Inflammatory macrophage treated with lipopolysaccharide for 1 hour (primary cell): ENCODE measurements around the gene FOXE3.

ENCODE experiments used
- DNase-seq, 2 donors: peaks; one replicate each; pipeline ENCODE4 v3.0.0-alpha.2; 2020 to 2022

The FOXE3 gene

DNA sequence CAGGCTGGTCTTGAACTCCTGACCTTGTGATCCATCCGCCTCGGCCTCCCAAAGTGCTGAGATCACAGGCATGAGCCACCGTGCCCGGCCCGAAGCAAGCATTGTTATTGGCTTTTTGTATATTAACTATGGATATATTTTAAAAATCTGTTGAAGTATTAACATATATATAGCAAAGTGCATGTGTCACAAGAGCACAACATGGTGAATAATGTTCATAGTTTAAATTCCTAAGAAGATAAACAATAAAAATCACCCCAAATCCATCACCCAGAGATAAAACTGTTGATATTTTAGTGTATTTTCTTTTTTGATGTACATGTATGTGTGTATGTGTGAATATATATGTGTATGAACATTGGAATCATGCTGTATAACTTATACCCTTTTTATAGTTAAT is 9.1 kb upstream of the FOXE3 start:
- DNase-seq: no peak

DNA sequence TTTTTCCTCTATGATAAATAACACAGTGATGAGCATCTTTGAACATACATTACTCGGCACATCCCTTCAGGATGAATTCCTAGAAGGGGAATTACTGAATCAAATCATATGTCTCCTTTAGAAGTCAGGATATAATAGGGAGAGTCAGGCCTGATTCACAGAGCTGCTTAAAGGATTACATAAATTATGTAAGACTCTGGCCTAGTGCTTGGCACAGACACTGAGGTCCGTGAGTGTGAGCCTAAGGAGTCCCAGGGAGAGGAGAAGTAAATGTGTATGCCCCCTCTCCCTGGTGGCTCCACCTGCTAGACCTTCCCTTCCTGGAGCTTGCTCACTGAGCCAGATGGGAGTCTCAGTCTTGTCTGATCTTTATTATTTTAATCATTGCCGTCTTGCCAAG is 8.6 kb upstream of the FOXE3 start:
- DNase-seq: no peak

DNA sequence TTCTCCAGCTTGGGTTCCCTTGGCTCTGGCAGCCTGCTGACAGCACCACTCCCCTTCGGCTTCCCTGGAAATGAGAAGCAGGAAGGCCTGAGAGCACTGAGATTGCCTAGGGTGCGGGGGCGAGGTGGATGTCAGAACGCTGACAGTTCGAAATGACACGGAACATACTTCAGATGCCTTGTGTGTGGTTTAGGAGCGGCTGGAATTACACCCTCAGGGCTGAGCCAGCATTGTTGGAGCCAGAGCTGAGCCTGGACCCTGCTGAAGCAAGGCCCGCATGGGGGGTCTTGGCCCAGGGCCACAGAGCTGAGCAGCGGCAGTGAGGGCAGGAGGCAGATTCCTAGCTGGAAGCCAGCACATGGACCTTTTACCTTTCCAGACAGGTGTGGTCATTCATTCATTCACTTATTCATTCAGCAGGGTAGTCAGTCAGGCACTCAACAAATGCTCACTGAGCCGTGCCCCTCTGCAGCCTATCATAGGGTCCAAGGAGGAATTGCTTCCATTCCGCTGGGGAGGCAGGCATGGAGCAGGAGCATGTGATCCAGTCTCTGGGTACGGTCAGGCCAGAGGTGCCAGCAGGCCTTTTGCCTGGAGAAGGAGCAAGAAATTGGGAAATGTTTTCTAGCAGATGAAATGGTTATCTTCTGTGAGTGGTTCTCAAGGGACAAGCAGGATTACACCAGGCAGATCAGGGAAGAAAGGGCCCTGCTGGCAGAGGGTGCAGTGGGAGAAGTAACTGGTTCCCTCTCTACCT is 6.6 kb upstream of the FOXE3 start:
- DNase-seq: no peak

DNA sequence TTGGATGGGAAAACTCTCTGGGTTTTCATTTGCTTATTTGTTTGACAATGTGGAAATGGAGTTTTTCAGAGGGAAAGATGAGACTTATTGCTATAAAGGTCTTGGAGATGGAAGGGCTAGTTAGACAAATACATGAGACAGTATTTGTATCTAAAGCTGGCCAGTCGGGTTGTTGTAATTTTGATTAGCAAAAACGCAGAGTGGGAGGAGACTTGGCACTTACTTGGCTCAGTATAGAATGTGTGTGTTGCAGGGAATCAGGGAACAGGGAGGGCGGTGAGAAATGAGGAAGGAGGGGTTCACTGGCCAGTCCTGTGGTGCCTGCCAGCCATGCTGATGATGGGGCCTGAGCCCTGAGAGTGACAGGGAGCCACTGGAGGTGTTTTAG is 6.0 kb upstream of the FOXE3 start:
- no peak for DNase-seq

DNA sequence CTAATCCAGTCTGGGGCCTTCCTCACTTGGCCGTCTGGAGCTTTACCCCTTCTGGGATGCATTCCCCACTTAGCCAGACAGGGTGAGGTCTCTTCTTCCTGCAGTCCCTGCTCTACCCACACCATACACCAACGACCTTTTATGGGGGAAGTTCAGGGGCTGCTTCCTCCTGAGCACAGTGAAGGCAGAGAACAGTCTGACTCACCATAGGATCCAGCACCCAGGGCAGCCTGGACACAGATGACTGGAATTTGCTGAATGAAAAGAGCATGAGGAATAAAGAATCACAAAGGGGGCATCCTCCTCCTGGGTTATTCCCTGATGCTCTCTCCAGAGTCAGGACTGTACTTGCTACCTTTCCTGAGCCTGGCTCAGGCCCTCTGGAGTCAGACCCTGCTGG is 4.6 kb upstream of the FOXE3 start:
- DNase-seq: peak; percentile 31 to 39

DNA sequence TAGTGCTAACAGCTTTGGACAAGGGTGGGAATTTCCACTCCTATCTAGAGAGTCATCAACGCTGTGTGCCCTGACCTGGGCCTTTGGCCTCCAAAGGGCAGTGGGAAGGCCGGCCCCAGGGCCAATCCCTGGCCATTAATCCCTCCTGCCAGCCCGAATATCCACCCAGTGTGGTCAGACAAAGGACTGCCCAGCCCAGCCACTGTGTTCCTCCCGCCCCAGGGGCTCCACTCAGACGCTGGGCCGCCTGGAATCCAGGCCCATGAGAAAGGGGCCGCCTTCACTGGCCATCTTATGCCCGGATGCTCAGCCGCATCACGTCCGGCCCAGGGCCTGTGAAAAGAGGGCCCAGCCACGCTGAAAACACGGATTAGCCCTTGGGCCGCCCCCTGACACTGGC is 3.6 kb upstream of the FOXE3 start:
- DNase-seq: no peak

DNA sequence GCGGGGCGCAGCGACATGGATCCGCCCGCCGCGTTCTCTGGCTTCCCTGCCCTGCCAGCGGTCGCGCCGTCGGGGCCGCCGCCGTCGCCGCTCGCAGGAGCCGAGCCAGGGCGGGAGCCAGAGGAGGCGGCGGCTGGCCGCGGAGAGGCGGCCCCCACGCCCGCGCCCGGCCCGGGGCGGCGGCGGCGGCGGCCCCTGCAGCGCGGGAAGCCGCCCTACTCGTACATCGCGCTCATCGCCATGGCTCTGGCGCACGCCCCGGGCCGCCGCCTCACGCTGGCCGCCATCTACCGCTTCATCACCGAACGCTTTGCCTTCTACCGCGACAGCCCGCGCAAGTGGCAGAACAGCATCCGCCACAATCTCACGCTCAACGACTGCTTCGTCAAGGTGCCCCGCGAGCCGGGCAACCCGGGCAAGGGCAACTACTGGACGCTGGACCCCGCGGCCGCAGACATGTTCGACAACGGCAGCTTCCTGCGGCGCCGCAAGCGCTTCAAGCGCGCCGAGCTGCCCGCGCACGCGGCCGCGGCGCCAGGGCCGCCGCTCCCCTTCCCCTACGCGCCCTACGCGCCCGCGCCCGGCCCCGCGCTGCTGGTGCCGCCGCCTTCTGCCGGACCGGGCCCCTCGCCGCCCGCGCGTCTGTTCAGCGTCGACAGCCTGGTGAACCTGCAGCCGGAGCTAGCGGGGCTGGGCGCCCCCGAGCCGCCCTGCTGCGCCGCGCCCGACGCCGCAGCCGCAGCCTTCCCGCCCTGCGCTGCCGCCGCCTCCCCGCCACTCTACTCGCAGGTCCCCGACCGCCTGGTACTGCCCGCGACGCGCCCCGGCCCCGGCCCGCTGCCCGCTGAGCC is 459 bp downstream of the FOXE3 start:
- no peak for DNase-seq

DNA sequence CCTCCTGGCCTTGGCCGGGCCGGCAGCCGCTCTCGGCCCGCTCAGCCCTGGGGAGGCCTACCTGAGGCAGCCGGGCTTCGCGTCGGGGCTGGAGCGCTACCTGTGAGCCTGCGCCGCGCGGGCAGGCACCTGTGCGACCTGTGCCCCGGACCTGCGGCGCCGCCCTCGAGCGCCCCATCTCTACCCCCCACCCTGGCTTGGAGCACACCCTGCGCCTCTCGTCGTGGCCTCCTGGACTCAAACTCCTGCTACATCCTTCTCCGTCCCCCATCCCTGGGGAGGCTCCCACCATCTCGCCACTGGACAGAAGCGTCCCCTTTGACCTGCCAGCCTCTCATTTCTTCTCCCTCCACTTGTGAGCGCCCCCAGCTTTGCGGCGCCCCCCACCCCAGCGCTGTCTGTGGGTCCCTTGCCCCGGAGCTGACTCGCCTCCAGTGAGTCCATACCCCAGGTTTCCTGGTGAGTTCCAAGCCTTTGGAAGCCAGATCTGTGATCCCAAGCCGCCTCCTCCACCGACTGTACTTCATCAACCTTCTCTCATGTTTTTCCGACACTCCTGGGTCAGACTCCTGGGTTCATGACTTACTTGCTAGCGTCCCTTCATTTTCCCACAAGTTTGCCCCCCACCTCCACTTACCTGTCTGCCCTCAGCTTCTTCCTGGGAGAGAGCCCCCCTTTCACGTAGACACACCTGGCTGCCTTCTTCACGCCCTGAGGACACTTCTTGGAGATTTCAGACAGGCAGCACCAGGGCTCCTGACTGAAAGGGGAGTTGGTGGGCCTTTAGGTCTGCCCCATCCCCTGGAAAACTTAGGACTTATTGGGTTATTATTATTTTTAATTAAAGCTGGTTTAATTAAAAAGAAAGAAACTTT is 1.3 kb downstream of the FOXE3 start:
- no peak for DNase-seq

DNA sequence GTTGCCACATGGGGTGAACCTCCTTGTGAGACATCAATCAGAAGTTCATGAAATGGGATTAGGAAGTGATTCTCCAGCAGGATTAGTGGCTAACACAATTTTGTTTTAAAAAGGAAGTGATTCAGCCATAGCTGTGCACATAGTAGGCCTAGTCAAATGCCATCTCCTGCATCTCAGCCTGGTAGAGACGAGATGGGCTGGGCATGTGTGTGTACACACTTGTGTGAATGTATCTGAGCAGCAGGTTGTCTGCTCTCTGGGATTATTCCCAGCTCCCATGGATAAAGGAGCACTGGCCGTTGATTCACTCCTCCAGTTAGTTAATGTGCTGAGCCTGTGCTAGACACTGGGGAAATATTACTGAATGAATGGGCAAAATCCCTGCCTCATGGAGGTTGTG is 2.0 kb downstream of the FOXE3 start:
- no peak for DNase-seq

DNA sequence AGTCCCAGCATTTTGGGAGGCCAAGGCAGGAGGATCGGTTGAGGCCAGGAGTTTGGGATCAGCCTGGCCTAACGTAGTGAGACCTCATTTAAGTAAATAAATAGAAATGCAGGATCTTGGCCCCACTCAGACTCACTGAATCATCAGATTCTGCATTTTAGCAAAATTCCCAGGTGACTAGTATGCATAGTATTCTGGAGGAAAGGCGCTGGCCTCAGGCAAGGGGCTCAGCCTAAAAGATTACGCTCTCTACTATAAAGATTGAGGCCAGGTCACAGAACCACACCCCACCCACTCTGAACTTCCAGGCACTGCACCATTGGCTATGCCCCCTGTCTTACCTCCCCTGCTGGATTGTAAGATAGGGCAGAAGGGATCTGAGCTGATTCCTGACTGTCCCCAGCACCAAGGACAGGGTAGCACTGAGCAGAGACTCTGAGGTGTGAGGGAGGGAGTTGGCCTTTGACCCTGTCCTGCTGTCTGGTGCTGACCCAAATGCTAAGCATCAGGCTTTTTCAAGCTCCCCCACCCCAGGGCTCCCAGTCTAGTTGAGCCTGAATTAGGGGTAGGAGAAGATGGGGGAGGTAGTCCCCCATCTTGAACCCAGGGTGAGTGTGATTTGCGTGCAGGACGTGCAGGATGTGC is 2.7 kb downstream of the FOXE3 start:
- no peak for DNase-seq

DNA sequence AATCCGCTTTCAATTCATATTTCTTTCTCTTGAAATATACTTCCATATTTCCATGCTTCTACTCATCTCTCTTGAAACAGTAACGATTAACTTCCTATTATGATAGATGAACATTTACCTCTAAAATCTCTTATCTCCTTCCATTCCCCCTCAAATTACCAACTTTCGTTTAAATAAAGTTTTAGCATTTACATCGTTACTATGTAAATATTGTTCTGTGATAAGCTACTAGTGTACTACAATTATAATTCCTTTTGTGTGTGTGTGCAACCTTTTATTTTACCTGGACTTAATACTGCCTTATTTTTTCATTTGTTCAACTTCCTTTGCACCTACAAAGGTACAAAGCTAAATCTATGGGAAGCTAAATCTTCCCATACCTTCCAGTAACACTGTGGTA is 4.5 kb downstream of the FOXE3 start:
- DNase-seq: no peak

DNA sequence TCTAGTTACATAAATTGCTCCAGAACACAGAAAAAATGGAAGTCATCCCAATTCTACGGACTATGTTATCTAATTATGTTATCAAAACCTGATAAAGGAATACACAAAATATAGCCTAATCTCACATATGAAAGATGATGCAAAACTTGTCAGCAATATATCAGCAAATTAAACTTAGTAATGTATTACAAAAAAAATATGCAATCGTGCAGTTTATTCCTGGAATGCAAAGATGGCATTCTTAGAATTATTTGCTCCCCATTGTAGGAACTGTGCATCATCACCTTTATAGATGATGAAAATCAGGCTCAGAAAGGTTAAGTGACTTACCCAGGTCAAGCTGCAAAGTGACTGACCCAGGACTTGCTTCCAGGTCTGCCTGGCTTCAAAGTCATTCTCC is 7.8 kb downstream of the FOXE3 start:
- DNase-seq: no peak

DNA sequence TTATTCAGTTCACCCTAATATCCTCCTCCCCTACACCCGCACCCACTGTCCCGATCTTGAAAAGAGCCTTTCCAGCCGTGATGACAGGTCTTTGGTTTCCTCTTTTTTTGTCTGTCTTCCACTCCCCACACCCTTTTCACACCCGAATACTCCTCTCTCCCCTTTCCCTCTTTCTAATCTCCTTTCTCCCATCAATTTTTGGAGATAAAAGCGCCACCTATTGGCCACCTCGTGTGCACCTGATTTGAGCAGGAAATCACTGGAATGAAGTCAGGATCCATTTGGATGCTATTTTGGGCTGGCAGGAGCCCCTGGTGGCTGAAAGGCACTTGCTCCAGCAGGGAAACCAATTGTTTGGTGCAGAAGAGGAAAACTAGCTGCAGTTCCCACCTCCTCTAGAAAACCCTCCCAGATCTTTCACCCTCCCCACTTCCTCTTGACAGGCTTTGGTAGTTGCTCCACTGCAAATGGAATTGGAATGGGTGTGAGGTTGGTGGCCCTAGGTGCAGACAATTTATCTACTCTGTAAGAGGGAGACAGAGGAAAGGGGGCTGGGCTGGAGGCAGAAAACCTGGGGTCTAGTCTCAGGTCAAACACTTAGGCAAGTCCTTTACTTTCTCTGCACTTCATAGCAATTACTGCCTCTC is 8.4 kb downstream of the FOXE3 start:
- peak in 1 of 2 donors; percentile 53 for DNase-seq

DNA sequence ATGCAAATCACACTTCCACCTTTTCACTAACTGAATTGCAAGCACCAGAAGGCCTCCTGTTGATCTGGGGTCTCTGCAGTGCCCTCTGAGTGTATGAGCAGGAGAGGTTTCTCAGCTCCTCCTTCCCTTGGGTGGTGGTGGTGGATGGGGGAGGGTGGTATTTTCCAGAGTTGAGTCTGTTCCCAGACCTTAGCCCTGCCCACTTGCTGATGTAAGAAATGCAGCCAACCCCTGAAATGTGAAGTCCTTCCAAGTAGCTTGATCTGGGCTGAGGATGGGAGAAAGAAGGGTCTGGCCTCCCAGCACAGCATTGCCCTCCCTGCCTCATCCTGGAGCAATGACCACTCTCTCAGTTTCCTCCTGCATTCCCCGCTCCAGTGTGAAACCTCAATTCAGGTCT is 15.4 kb downstream of the FOXE3 start:
- DNase-seq: peak; percentile 41 to 70

DNA sequence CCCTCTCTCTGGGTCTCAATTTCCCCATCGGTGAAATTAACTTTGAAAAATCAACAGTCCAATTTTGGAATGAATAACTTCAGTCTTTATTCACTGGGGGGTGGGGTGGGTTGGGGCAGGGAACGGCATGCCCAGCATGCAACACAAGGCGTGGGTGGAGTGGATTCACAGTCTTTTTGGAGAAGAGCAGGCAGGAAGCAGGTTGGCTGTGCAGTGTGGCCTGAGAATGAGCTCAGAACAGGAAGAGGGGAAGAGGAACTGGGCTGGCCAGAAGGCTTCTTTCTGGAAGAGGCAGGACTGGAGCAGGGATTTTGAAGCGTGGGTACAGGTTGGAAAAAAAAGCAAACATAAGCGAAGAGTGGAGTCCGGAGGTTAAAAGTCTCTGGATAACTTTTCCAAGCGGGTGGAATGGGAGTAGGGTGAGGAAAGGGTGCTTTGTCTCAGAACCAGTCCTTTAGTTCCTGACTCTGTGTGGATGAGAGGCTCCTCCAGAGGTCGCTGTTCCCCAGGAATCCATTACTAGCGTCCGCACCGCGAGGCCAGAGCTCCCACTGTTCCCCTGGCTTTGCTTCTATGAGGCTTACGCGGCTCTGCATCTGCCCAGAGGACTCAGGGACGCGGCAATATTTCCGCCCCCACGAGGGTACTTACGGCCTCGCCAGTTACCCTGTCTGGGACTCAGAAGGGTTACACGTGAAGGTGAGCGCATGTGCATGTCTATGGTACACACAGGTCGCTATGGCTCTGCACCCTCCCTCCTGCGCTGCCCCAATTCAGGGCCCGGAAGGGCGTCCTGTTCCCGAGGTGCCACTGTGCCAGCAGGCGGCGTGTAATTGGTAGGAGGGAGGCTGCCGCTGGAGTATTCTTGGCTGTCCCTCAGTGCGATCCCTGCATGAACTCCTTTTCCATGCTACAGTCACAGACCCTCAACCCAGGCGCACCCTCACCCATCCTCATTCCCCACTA is 16.3 kb downstream of the FOXE3 start:
- peak; percentile 84 to 89 for DNase-seq

DNA sequence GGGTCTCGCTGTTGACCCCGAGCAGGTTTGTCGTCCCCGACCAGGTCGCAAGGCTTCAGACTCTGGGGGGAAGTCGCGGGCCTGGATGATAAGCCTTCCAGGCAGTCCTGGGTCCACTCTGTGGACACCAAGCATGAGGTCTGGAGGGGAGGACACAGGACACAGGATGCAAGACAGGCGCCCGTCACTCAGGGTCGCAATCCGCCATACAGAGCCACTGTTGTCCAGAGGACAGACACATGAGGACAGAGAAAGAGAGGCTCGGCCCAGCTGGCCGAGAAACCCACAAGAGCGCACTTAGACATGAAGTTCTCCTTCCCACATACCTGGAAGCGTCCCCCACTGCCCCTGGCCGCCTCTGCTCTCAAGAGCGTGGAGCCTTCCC is 16.9 kb downstream of the FOXE3 start:
- no peak for DNase-seq

DNA sequence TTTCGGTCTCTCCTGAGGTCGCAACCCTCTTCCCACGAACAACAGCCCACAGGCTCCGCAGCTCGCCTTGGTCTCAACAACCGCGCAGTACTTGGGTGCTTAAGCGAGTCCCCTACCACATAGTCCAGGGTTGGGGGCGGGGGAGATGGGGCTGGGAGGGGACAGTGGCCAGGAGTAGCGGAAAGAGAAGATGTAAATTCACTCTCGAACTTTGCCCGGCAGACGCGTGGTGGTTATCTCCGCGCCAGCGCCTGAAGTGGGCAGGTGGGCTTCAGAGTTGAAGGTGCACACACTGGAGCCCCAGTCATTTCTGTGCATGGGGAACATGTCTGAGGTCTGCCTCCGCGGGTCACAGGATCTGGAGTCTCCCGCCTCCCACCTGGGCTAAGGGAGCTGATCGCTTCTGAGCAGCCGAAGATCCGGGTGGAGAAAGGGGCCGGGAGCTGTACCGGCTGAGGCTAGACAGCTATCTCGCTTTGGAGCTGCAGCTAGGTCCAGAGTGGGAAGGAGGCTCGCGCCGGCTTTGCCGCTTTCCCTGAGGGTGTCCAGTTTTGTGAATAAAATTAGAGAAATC is 17.5 kb downstream of the FOXE3 start:
- DNase-seq: no peak

DNA sequence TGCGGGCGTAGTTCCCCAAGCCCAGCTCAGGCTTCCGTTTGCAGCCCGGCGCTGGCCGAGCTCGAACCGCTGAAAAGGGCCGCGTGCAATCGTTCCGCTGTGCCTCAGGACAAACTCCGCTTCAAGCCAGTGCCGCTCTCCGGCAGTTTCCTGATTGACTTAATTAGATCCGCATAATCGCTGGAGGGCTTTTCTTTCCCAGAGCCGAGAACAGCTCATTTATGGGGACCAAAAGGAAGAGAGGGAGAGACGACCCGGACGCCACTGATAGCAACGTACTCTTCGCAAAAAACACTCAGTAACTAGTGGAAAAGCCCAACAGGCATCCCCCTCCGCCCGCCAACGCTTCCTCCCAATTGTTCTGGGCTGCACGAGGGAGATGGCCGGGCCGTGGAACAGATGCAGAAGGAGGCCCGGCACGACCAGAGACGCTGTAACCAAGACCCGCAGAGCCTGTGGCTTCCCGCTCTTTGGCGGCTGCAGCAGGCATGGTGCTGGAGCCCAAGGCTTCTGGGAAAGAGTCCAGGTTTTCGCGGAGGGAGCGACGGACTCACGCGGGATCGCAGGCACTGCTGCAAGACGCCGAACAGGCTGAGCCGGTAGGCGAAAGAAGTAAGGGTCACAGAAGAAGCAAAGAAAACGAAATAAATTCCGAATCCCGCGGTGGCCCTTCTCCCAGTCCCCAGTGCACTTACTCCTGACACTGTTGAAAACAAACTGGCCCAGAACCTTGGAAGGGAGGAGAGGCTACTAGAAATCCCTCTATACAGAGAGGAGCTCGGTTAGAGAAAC is 18.2 kb downstream of the FOXE3 start:
- DNase-seq: peak; percentile 30 to 52

DNA sequence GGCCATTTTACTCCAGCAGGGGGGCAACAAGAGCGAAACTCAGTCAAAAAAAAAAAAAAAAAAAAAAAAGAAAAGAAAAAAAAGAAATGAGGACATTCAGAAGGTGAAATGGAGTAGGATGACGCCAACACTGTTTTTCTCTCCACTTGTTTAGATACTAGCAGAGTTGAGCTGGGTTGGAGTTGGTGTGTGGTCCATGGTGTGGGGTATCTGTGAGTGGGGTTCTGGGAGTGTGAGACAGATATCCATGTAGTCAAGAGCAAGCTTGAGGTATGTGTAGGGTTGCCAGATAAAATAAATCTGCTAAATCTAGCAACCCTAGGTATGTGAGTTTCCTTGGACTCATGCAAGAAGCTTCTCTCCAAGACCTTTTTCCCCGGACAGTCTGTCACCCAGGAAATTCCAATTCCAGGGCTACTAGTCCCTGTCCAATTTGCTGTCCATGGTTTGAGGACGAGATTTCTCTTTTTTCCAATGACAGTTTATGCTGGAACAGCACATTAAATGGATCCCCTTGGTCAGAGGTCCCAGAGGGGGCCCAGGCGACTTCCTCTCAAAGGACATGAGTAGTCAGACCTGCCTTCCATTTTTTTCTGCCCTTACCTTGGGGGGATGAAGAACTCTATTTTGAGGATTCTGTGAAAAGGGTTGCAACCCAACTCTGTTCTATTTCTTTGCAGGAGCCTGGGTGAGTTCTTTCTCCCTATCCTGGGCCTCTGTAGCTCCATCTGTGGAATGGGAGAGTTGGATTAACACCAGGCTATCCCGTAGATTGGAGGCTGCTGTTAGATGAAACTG is 19.6 kb downstream of the FOXE3 start:
- no peak for DNase-seq
